ENCODE data around the gene IGHMBP2. TPM values are rescaled to one million over a fixed set of nuclear protein-coding genes. Genes with fewer than 3 reads are reported as not detected.

IGHMBP2 gene
- total RNA-seq, 4 donors from 2014 or later, result 15.5 to 22.3 (median 18.1) TPM

DNA sequence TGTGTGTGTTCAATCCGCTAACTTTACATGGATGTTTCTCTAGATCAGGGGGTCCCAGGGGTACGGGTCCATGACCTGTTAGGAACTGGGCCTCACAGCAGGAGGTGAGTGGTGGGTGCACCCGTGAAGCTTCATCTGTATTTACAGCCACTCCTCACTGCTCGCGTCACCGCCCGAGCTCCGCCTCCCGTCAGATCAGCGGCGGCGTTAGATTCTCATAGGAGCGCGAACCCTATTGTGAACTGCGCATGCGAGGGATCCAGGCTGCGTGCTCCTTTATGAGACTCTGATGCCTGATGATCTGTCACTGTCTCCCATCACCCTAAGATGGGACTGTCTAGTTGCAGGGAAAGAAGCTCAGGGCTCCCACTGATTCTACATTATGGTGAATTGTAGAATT lies 45.2 kb downstream of the IGHMBP2 start:
- Histone ChIP-seq H3K27ac (no peak overlapping the region), H3K9me3 (no peaks in the 10 kb centered on the region), H3K4me3 (no peak overlapping the region), H3K27me3 (no peaks in the 10 kb centered on the region), H3K36me3 (no peaks in the 10 kb centered on the region), H3K4me1 (no peaks in the 10 kb centered on the region)
- intact Hi-C loops (cut with DNase I; ENCODE audit: low total_unique reads), result no loop called here
- ATAC-seq (no peak), DNase-seq (no peak)
- TF ChIP-seq POLR2A (IDR thresholded peaks at IDR 0.05) (no peak), CTCF (IDR thresholded peaks at IDR 0.05 in 4 of 5, conservative IDR thresholded peaks at IDR 0.05 in 1 of 5) (no peak)
- in situ Hi-C loops (cut with MboI; ENCODE audit: low sequenced_read_pairs in 4 of 4), result no loop called here

DNA sequence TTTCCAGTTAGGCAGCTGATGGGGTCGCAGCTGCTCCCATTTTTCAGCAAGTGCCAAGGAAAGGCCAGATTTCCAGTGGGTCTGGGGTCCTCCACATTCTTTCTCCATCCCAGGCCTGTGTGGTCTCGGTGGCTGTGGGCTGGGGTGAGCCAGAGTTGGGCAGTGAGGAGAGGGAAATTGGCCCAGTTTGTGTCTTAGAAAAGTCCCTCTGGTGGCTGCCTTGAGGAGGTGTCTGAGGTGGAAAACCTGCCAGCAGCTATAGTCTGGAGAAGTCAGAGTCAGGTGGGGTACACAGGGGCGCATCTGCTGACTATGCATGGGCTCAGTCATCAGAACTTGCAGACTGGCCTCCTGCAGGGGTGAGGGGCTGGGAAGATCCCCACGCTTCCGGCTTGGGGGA lies 46.6 kb downstream of the IGHMBP2 start:
- no peak for TF ChIP-seq POLR2A (IDR thresholded peaks at IDR 0.05)
- TF ChIP-seq CTCF (IDR thresholded peaks at IDR 0.05 in 4 of 5, conservative IDR thresholded peaks at IDR 0.05 in 1 of 5), result no peak
- Histone ChIP-seq H3K27me3 (no peaks in the 10 kb centered on the region), H3K4me3 (no peak overlapping the region), H3K27ac (no peak overlapping the region), H3K9me3 (no peaks in the 10 kb centered on the region), H3K4me1 (no peaks in the 10 kb centered on the region), H3K36me3 (no peaks in the 10 kb centered on the region)
- intact Hi-C loops (cut with DNase I; ENCODE audit: low total_unique reads), result no loop called here
- in situ Hi-C loops (cut with MboI; ENCODE audit: low sequenced_read_pairs in 4 of 4), result no loop called here
- ATAC-seq (no peak), DNase-seq (no peak)

DNA sequence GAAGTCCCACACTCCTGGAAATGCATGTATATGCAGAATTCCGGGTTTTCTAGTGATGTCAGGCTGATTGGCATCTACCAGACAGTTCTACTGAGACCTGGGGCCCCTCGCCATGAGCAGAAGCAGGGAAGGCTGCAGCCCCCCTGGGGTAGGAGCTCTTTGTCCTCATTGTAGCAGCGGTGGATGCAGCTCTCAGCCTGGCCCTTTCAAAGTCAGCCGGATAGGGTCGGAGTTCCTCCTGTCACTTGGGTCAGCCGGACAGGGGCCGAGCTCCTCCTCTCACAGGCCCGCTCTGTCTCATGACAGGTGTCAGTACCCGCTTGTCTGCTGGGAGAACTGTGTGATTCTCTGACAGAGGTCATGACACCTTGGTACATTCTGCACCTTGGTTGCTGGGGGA lies 47.1 kb downstream of the IGHMBP2 start:
- Histone ChIP-seq H3K4me1 (no peaks in the 10 kb centered on the region), H3K9me3 (no peaks in the 10 kb centered on the region), H3K36me3 (no peaks in the 10 kb centered on the region), H3K27me3 (no peaks in the 10 kb centered on the region), H3K27ac (no peak overlapping the region), H3K4me3 (no peak overlapping the region)
- DNase-seq (no peak), ATAC-seq (no peak)
- intact Hi-C loops (cut with DNase I; ENCODE audit: low total_unique reads) (no loop called here), in situ Hi-C loops (cut with MboI; ENCODE audit: low sequenced_read_pairs in 4 of 4) (no loop called here)
- TF ChIP-seq POLR2A (IDR thresholded peaks at IDR 0.05) (no peak), CTCF (IDR thresholded peaks at IDR 0.05 in 4 of 5, conservative IDR thresholded peaks at IDR 0.05 in 1 of 5) (no peak)

- peak overlapping the region in 1 of 4 donors; percentile 26 for H3K27ac ChIP-seq
- H3K9me3 ChIP-seq, result no peaks in the 10 kb centered on the region
- in situ Hi-C loops (cut with MboI; ENCODE audit: low sequenced_read_pairs in 4 of 4), result no loop called here
- H3K4me3 ChIP-seq, result peak overlapping the region in 1 of 4 donors; percentile 3
- H3K27me3 ChIP-seq, result peaks cover 0 to 3% (median 0%) of the 10 kb centered on the region in 3 donors
- no peaks in the 10 kb centered on the region for H3K4me1 ChIP-seq
- intact Hi-C loops (cut with DNase I; ENCODE audit: low total_unique reads), result no loop called here
- no peaks in the 10 kb centered on the region for H3K36me3 ChIP-seq
- DNase-seq (peak in 1 of 2 donors; percentile 17), ATAC-seq (peak; percentile 45 to 69)
- TF ChIP-seq POLR2A (IDR thresholded peaks at IDR 0.05) (no peak), CTCF (IDR thresholded peaks at IDR 0.05 in 4 of 5, conservative IDR thresholded peaks at IDR 0.05 in 1 of 5) (no peak)
Measured at GRCh38 chr11:68954836-68955606, 51.3 kb downstream of the IGHMBP2 start.

DNA sequence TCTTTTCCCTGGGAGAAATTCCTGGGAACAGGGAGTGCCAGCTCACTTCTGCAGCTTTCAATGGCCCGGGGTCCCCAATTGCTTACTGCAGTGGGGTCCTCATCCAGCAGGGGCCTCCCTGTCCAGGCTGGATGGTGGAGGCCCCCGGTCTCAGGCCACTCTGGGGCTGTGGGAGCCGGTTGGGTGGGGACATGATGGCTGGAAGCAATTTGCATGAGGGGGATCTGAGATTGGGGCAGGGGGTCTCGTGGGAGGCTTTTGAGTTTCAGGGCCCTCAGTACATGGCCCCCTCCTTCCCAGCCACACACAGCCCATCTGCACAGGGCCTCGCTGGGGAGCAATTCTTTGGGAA lies 51.9 kb downstream of the IGHMBP2 start:
- Histone ChIP-seq H3K9me3 (no peaks in the 10 kb centered on the region), H3K4me3 (peak overlapping the region in 1 of 4 donors; percentile 3), H3K27me3 (peaks cover 0 to 3% (median 0%) of the 10 kb centered on the region in 3 donors), H3K36me3 (no peaks in the 10 kb centered on the region), H3K4me1 (no peaks in the 10 kb centered on the region), H3K27ac (no peak overlapping the region)
- no peak for TF ChIP-seq CTCF (IDR thresholded peaks at IDR 0.05 in 4 of 5, conservative IDR thresholded peaks at IDR 0.05 in 1 of 5)
- no peak for TF ChIP-seq POLR2A (IDR thresholded peaks at IDR 0.05)
- intact Hi-C loops (cut with DNase I; ENCODE audit: low total_unique reads) (no loop called here), in situ Hi-C loops (cut with MboI; ENCODE audit: low sequenced_read_pairs in 4 of 4) (no loop called here)
- no peak for DNase-seq
- no peak for ATAC-seq

All from gastrocnemius medialis (tissue), 4 donors.